Kidney epithelial cell (primary cell): ENCODE data around the gene MRPL24. TPM values are rescaled to one million over a fixed set of nuclear protein-coding genes. Genes with fewer than 3 reads are reported as not detected.

Source experiments
- DNase-seq: peaks from one replicate; pipeline ENCODE4 v3.0.0-alpha.2; 2010; ENCODE audit warnings: low read depth
- H3K27me3 ChIP-seq: 2 replicates; pipeline ENCODE4 v1.6.0; 2011; ENCODE audit warnings: low read length; ENCODE audit not compliant: control insufficient read depth, insufficient read depth
- H3K36me3 ChIP-seq: 2 replicates; pipeline ENCODE4 v1.5.1; 2011; ENCODE audit warnings: low read length; ENCODE audit not compliant: control insufficient read depth, insufficient read depth
- H3K4me3 ChIP-seq: 2 replicates; pipeline ENCODE4 v1.5.1; 2011; ENCODE audit warnings: low read depth, mild to moderate bottlenecking, control low read depth, low read length
- total RNA-seq: library from RNA; depleted of rRNA; stranded (reverse); fragments of >200 nt; gene quantifications from 2 replicates; pipeline ENCODE4 v1.2.3, GENCODE V29; 2015
- TF ChIP-seq, protein P1 (sequence below): IDR thresholded peaks from 2 replicates; pipeline ENCODE4 v1.5.1; 2011; ENCODE audit warnings: mild to moderate bottlenecking, moderate library complexity, low read length, control low read depth, inconsistent platforms; ENCODE audit not compliant: insufficient read depth, poor library complexity, severe bottlenecking

Gene MRPL24
- total RNA-seq, 1 donor from 2014 or later = 62.2 TPM

DNA sequence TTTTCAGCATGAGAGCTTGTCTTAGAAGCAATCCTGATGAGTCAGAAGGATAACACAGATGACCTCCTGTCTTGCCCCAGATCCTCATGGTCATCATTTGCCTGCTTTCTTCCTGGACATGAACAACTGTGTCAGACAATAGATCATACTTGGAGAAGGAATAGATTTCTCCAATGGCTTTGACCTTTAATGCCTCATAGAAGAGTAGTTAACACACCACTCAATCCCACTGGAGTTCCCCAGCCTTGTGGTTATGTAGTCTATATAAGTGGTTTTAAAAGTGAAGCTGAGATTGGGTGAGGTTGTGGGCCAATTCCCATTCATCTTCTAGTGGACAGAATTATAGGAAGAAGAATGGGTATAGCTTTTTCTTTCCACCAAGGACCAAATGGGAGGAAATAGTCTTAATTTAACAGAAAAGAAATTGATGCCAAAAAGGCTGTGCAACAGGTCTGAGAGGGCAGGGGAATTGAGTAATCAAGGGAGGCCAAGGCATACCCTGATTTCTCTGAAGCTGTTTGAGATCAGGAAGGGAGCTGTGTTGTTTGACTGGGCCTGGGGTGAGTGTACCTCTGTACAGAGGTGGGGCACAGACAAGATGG, 40.8 kb upstream of the MRPL24 start:
- peak; percentile 42 for DNase-seq
- Histone ChIP-seq H3K27me3 (no peaks in the 10 kb centered on the region), H3K4me3 (no peak overlapping the region), H3K36me3 (no peaks in the 10 kb centered on the region)
- TF ChIP-seq, protein P1, sequence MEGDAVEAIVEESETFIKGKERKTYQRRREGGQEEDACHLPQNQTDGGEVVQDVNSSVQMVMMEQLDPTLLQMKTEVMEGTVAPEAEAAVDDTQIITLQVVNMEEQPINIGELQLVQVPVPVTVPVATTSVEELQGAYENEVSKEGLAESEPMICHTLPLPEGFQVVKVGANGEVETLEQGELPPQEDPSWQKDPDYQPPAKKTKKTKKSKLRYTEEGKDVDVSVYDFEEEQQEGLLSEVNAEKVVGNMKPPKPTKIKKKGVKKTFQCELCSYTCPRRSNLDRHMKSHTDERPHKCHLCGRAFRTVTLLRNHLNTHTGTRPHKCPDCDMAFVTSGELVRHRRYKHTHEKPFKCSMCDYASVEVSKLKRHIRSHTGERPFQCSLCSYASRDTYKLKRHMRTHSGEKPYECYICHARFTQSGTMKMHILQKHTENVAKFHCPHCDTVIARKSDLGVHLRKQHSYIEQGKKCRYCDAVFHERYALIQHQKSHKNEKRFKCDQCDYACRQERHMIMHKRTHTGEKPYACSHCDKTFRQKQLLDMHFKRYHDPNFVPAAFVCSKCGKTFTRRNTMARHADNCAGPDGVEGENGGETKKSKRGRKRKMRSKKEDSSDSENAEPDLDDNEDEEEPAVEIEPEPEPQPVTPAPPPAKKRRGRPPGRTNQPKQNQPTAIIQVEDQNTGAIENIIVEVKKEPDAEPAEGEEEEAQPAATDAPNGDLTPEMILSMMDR = no peak

DNA sequence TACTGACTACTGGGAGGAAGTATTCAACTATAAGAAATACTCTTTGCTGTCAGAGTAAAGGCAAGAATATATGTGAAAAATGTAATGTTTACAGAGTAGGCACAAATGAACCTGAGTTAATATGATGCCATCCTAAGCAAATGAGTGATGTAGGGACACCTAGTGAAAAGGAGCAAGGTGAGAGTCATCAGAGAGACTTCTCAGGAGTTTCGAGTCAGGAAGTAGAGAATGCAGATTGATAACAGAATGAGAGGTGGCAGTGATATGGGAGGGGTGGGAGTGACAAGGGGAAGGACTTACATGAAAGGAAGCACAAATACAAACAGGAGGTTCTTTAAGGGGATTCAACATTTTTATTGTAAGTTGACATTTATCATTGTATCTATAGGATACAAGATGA, 36.7 kb upstream of the MRPL24 start:
- no peaks in the 10 kb centered on the region for H3K36me3 ChIP-seq
- H3K4me3 ChIP-seq = no peak overlapping the region
- no peaks in the 10 kb centered on the region for H3K27me3 ChIP-seq
- DNase-seq = no peak
- TF ChIP-seq, protein P1 = no peak

DNA sequence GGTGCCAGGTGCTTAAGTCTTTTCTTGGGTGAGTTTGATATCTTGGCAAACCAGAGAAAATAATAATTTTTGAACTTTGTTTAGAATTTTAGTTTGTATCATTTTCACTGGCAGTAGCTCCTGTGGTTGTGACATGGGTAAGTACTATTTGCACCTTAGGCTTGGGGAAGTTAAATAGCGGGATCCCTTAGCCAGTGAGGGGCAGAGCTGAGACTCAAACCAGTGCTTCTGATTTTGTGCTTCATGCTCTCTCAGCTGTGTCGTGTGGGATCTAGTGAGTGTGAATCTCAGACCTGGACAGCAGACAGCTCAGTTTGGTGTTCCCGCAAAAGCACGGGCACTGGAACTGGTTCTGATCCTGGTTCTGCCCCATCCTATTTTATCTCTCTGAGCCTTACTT, 36.1 kb upstream of the MRPL24 start:
- no peak for DNase-seq
- H3K36me3 ChIP-seq = no peaks in the 10 kb centered on the region
- TF ChIP-seq, protein P1 = no peak
- H3K27me3 ChIP-seq = no peaks in the 10 kb centered on the region
- no peak overlapping the region for H3K4me3 ChIP-seq

DNA sequence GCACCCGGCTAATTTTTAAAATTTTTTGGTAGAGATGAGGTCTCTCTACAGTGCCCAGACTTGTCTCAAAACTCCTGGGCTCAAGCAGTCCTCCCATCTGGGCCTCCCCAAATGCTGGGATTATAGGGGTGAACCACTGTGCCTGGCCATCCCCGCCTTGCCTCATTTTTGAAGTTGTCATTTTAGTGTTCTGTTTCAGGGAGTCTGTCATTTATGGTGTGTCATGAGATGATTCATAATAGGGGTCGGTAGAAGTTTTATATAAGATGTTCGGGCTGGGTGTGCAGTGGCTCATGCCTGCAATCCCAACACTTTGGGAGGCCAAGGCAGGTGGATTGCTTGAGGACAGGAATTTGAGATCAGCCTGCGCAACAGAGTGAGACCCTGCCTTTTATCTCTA, 34.9 kb upstream of the MRPL24 start:
- Histone ChIP-seq H3K36me3 (no peaks in the 10 kb centered on the region), H3K4me3 (no peak overlapping the region), H3K27me3 (no peaks in the 10 kb centered on the region)
- TF ChIP-seq, protein P1 = no peak
- DNase-seq = no peak

DNA sequence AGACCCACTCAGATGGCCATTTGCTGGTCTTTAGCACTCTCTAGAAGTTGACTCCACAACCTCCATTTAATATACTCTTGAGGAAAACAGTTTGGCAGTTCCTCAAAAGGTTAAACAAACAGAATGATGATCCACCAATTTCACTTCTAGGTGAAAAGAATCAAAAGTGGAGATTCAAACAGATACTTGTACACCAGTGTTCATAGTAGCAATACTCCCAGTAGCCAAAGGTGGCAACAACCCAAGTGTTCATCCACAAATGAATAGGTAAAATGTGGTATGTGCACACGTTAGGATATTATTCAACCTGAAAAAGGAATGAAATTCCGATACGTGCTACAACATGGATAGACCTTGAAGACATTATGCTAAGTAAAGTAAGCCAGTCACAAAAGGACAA, 32.7 kb upstream of the MRPL24 start:
- no peak for DNase-seq
- TF ChIP-seq, protein P1 = peak; percentile 8

More for the DNA sequence above, 32.7 kb upstream of the MRPL24 start:
- H3K36me3 ChIP-seq = no peaks in the 10 kb centered on the region
- H3K4me3 ChIP-seq = no peak overlapping the region
- no peaks in the 10 kb centered on the region for H3K27me3 ChIP-seq
